Testis (tissue), 2 donors: ENCODE results near the gene ALDOA.

ENCODE experiments used
- CTCF ChIP-seq, 3 experiments: fragments of 450-650 bp in 2 of 3; fragments of 200-600 bp in 1 of 3; sonication (generic) in 1 of 3; IDR thresholded peaks; one replicate each; pipeline ENCODE4 v1.5.1; 2016 to 2019; ENCODE audit warnings: antibody characterized with exemption in 3 of 3, mild to moderate bottlenecking in 2 of 3, moderate library complexity in 1 of 3
- POLR2A ChIP-seq: fragments of 450-650 bp; IDR thresholded peaks from one replicate; pipeline ENCODE4 v1.6.1; 2017; ENCODE audit warnings: antibody characterized with exemption, mild to moderate bottlenecking, moderate library complexity

GRCh38 chr16:30026449-30026848, 39.1 kb upstream of the ALDOA start:
- no peak for TF ChIP-seq CTCF (IDR thresholded peaks at IDR 0.05)
- no peak for TF ChIP-seq POLR2A
